ENCODE data around the gene SP110.

GRCh38 chr2:230129343-230129742 lies 90.4 kb downstream of the SP110 start:
- TF ChIP-seq CTCF (IDR thresholded peaks at IDR 0.05) (no peak), EP300 (IDR thresholded peaks at IDR 0.05) (no peak), POLR2A (IDR thresholded peaks at IDR 0.05) (no peak), POLR2AphosphoS5 (IDR thresholded peaks at IDR 0.05) (no peak)

All from upper lobe of left lung (tissue), 4 donors.